Lung (tissue), 12 donors: ENCODE results near the gene SRD5A3. TPM values are rescaled to one million over a fixed set of nuclear protein-coding genes. Genes with fewer than 3 reads are reported as not detected.
A peak's percentile ranks its signal among the peaks of the same experiment; 100 is the strongest.

Experiments
- ATAC-seq: fragments of 200-7000 bp; cut with Tn5 transposase; one replicate; pipeline ENCODE4 v1.9.1; 2020; ENCODE audit warnings: moderate number of reproducible peaks; ENCODE audit not compliant: insufficient read depth, low FRiP score
- DNase-seq, 3 donors: peaks; one replicate each; pipeline ENCODE4 v3.0.0-alpha.2; 2013 to 2017
- H3K27ac ChIP-seq, 2 donors: one replicate each; pipeline ENCODE4 v1.5.1; 2013; ENCODE audit warnings: mild to moderate bottlenecking in 2 of 2, moderate library complexity in 2 of 2, control low read depth in 1 of 2, inconsistent platforms in 1 of 2, low read depth in 1 of 2, low read length in 1 of 2
- H3K27me3 ChIP-seq, 3 donors: one replicate each; pipeline ENCODE4 v1.5.1; 2013; ENCODE audit warnings: low read length in 2 of 3; ENCODE audit not compliant: control insufficient read depth in 3 of 3, insufficient read depth in 3 of 3
- H3K36me3 ChIP-seq, 4 donors: one replicate each; pipeline ENCODE4 v1.5.1; 2013; ENCODE audit warnings: low read length in 4 of 4, mild to moderate bottlenecking in 1 of 4, moderate library complexity in 1 of 4; ENCODE audit not compliant: control insufficient read depth in 4 of 4, insufficient read depth in 4 of 4
- H3K4me1 ChIP-seq, 5 donors: one replicate each; pipeline ENCODE4 v1.5.1; 2013; ENCODE audit warnings: low read length in 5 of 5, mild to moderate bottlenecking in 2 of 5, moderate library complexity in 1 of 5; ENCODE audit not compliant: control insufficient read depth in 5 of 5, insufficient read depth in 5 of 5
- H3K4me3 ChIP-seq: one replicate; pipeline ENCODE4 v1.5.1; 2013; ENCODE audit warnings: mild to moderate bottlenecking, control low read depth, moderate library complexity
- H3K9ac ChIP-seq, 2 donors: one replicate each; pipeline ENCODE4 v1.5.1; 2013; ENCODE audit warnings: low read length in 2 of 2, control low read depth in 1 of 2; ENCODE audit not compliant: insufficient read depth in 1 of 2
- H3K9me3 ChIP-seq, 4 donors: one replicate each; pipeline ENCODE4 v1.5.1; 2013; ENCODE audit warnings: low read length in 3 of 4, mild to moderate bottlenecking in 1 of 4, moderate library complexity in 1 of 4; ENCODE audit not compliant: control insufficient read depth in 4 of 4, insufficient read depth in 3 of 4
- CTCF ChIP-seq: IDR thresholded peaks from 2 replicates; pipeline ENCODE4 v1.5.1; 2012; ENCODE audit warnings: mild to moderate bottlenecking; ENCODE audit errors: control extremely low read depth, extremely low read depth
- WGBS, 2 donors: extraction: QIAGEN DNeasy Blood & Tissue Kit; methylation state at CpG; one replicate each; pipeline ENCODE4 v1.1.7; 2013; 5-methylcytosine and 5-hydroxymethylcytosine counted together
- polyA plus RNA-seq, 2 donors: library from polyadenylated mRNA; stranded (reverse); fragments of 200-250 nt; gene quantifications; one replicate each; pipeline ENCODE4 v1.2.1, GENCODE V29; 2013
- total RNA-seq, 2 donors: library from RNA; depleted of rRNA in 1 of 2; stranded (reverse); fragments of >200 nt in 1 of 2; gene quantifications; one replicate each; pipeline ENCODE4 v1.2.1, GENCODE V29; 2014 to 2021
- donor health status: control.
- donor health status: control.
- donor health status: Bipolar disorder and iron deficiency.
- donor health status: healthy.
- donor health status: DM: yes; HTN: yes; CAD: no.

The SRD5A3 gene
- total and polyA plus RNA-seq, 4 donors, result 13.6 to 37.1 (median 24.0) TPM

GRCh38 chr4:55378617-55379467 is 32.8 kb downstream of the SRD5A3 start:
- H3K4me1 ChIP-seq, result peaks cover 0 to 3% (median 0%) of the 10 kb centered on the region in 5 donors
- H3K9ac ChIP-seq, result no peak overlapping the region
- no peaks in the 10 kb centered on the region for H3K36me3 ChIP-seq
- 48 to 75% methylated on average over 13 of the region's 13 CpGs for WGBS, 2 donors
- DNase-seq (peak in 1 of 3 donors; percentile 21), ATAC-seq (peak; percentile 11)
- no peak overlapping the region for H3K4me3 ChIP-seq
- H3K27me3 ChIP-seq, result no peaks in the 10 kb centered on the region
- no peak for TF ChIP-seq CTCF
- H3K27ac ChIP-seq, result no peak overlapping the region
- no peaks in the 10 kb centered on the region for H3K9me3 ChIP-seq

GRCh38 chr4:55380576-55380975 is 34.5 kb downstream of the SRD5A3 start:
- H3K4me3 ChIP-seq, result no peak overlapping the region
- TF ChIP-seq CTCF, result no peak
- H3K4me1 ChIP-seq, result peaks cover 0 to 3% (median 0%) of the 10 kb centered on the region in 5 donors
- no peak overlapping the region for H3K27ac ChIP-seq
- H3K36me3 ChIP-seq, result no peaks in the 10 kb centered on the region
- no peaks in the 10 kb centered on the region for H3K27me3 ChIP-seq
- ATAC-seq (no peak), DNase-seq (no peak)
- WGBS, 2 donors, result 87 to 91% methylated on average over 2 of the region's 2 CpGs
- H3K9me3 ChIP-seq, result no peaks in the 10 kb centered on the region
- H3K9ac ChIP-seq, result no peak overlapping the region

GRCh38 chr4:55381502-55381901 is 35.5 kb downstream of the SRD5A3 start:
- no peak for TF ChIP-seq CTCF
- WGBS, 2 donors, result 84 to 86% methylated on average over 7 of the region's 7 CpGs

More at GRCh38 chr4:55381502-55381901, 35.5 kb downstream of the SRD5A3 start:
- ATAC-seq (no peak), DNase-seq (no peak)
- H3K36me3 ChIP-seq, result no peaks in the 10 kb centered on the region
- H3K27ac ChIP-seq, result no peak overlapping the region
- no peaks in the 10 kb centered on the region for H3K9me3 ChIP-seq
- H3K27me3 ChIP-seq, result no peaks in the 10 kb centered on the region
- peaks cover 0 to 3% (median 0%) of the 10 kb centered on the region in 5 donors for H3K4me1 ChIP-seq
- H3K9ac ChIP-seq, result no peak overlapping the region
- no peak overlapping the region for H3K4me3 ChIP-seq
